GM19239 (cell line): Measurements from ENCODE around the gene COG2.

Experiments
- DNase-seq: peaks from one replicate; pipeline ENCODE4 v3.0.0; 2011; ENCODE audit warnings: low spot score; ENCODE audit not compliant: insufficient read length
- FAIRE-seq: peaks from 2 replicates; lab custom pipeline; 2011; peaks lifted over from hg19 to GRCh38; lab: Jason Lieb, UNC

The COG2 gene

GRCh38 chr1:230661976-230662375 lies 19.7 kb downstream of the COG2 start:
- no peak for FAIRE-seq
- no peak for DNase-seq

GRCh38 chr1:230668227-230668626 lies 25.9 kb downstream of the COG2 start:
- DNase-seq, result no peak
- FAIRE-seq, result no peak

- DNase-seq (no peak), FAIRE-seq (no peak)
These were observed 27.3 kb downstream of the COG2 start for GRCh38 chr1:230669543-230669942.

DNA sequence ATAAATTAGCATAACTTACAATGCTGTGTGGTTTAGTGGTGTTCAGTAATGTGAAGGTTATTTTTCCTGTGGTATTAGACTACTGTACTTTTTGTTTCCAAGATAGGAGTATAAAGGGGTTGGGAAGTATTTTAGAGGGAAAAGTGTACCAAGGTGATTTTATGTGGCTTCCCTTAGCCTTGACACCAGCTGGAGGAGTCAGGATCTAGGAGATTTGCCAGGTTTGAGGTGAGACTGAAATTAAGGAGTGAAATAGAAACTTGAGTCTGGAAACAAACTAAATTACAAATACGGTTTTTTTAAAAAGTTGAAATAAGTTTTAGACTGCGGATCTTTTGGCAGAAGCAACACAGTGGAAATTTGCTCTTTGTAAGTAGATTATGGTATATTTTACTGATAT lies 32.3 kb downstream of the COG2 start:
- no peak for DNase-seq
- no peak for FAIRE-seq

- FAIRE-seq (no peak), DNase-seq (no peak)
These were observed 34.9 kb downstream of the COG2 start for GRCh38 chr1:230677200-230677599.

GRCh38 chr1:230679192-230679591 lies 36.9 kb downstream of the COG2 start:
- no peak for DNase-seq
- no peak for FAIRE-seq

GRCh38 chr1:230679825-230680224 lies 37.5 kb downstream of the COG2 start:
- DNase-seq (no peak), FAIRE-seq (no peak)

DNA sequence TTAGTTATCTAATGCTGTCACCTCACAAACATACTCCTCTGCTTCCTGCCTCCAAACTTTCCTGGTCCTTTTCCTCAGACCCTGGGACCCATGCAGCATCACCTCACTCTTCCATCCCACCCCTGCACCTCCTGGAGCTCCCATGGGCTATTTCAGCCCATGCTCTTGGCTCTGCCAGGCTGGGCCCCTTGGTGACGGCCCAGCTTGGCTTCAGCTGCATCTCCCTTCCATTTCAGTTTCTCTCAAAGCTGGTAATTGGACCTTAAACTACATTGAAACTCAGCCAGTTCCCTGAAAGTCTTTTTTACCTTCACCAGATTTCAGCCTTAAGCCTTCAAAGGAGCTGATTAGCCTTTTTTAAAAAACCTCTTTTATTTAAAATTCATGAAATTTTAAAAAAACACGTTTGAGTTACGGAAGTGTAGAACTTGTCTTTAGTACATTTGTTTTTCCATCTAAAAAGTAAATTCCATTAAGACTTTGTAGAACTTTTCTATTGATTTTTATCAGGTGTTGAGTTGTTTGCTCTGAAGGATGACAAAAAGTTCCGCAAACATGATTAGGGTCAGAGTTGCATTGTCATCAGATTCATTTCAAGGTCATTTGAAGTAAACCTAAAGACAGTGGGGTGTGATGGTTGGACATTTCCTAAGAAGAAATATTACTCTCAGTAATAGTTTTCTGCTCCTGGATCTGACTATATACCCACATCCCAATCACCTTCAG lies 38.2 kb downstream of the COG2 start:
- DNase-seq (no peak), FAIRE-seq (no peak)

GRCh38 chr1:230681599-230681998 lies 39.3 kb downstream of the COG2 start:
- FAIRE-seq (no peak), DNase-seq (no peak)

GRCh38 chr1:230682274-230682673 lies 40.0 kb downstream of the COG2 start:
- FAIRE-seq (no peak), DNase-seq (no peak)

DNA sequence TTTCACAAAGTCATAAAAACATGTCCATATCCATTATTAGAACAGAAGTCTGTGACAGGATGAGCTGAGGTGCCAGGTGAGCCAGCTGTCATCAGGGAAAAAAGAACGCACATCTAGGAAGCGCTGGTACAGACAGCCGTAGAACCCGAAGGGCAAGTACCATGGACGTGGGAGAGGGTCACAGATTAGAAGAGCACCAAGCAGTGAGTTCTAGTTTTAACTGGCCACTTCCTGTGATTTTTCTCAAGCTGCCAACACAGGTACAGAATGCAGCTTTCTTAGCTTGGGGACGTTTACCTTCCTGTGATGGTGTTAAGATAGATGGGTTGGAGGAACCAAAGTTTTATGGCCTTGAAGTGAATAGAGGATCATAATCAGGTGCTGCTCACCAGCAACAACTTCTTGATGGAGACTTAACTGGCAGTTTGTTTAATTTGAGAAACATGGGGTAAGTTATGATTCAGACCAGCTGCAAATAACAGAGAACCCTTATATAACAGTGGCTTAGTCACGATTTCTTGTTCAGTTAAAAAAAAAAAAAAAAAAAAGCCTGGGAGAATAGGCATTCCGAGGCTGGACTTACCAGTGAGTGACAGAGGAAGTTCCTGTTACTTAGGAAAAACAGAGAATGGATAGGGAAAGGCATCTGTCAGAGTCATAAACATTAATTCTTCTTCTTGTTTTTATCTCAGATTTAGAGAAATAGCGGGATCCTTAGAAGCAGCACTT lies 40.8 kb downstream of the COG2 start:
- FAIRE-seq, result no peak
- no peak for DNase-seq

DNA sequence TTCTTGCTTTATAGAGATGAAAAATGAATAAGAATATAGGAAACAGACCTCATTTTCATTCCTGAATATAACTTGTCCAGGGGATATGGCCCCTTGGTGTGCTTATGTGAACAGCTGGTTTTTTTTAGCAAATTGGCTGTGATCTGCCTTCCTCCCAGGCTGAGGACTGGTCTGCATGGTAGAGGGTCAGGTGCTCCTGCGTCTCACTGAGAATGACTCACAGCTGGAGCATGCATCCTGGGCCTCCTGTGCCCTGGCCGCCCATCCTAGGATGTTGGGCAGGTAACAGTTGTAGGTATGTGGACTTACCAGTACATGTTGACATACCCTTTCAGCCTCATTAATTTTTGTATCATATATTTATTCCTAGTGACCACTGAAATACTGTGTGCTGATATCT lies 41.9 kb downstream of the COG2 start:
- FAIRE-seq (no peak), DNase-seq (no peak)

DNA sequence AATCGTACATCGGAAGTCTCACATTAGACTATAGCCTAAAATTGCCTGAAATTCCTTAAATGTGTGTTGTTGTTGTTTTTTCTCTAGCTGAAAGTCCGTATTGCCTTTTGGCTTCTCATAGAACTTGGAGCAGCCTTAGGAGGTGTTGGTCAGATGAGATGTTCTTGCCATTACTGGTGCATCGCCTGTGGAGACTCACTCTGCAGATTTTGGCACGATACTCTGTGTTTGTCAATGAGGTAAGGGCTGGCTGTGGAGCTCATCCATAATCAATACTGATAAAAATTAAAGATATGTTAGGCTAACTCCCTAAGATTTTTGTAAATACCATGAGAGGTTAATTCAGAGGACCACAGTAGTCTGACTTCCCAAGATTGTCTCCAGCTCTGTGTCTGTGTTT lies 42.7 kb downstream of the COG2 start:
- FAIRE-seq (no peak), DNase-seq (no peak)

- FAIRE-seq (no peak), DNase-seq (no peak)
These were observed 44.5 kb downstream of the COG2 start for GRCh38 chr1:230686747-230687146.

- DNase-seq, result no peak
- no peak for FAIRE-seq
These were observed 47.8 kb downstream of the COG2 start for GRCh38 chr1:230690101-230690500.

- no peak for DNase-seq
- FAIRE-seq, result no peak
These were observed 49.3 kb downstream of the COG2 start for GRCh38 chr1:230691615-230692014.

DNA sequence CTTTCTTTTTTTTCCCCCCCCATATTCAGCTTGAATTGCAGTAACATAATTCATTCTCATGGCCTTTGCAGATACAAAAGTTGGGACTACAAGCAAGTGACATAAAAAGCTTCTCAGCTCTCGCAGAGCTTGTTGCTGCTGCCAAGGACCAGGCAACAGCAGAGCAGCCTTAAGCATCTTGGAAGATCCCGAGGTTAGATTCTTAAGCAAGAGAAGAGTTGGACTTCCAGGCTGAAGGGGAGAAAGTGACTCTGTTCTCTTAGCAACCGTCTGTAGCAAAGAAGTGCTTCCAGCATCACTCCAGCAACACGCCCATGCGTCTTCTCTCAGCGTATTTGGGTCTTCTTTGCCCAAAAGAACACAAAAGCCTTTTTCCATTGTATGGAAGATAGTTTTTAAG lies 50.9 kb downstream of the COG2 start:
- DNase-seq (no peak), FAIRE-seq (no peak)

DNA sequence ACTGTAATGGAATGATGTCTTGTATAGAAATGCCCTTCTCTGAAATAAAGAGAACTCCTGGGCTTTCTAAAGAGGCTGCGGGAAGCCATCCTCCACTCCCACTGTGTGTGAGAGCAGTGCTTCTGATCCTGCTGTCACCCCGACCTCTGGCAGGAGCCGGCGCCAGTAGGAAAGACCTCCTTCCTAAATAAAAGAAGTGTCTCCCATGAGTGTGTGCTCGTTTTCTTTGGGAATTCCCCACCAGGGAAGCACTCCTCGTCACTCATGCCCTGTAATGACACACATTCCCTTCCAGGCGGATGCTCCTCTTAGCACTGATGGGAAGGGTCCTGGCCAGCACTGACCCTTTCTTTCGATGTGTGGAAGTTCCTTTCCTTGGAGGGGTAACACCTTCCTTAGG lies 51.5 kb downstream of the COG2 start:
- DNase-seq, result no peak
- FAIRE-seq, result no peak

DNA sequence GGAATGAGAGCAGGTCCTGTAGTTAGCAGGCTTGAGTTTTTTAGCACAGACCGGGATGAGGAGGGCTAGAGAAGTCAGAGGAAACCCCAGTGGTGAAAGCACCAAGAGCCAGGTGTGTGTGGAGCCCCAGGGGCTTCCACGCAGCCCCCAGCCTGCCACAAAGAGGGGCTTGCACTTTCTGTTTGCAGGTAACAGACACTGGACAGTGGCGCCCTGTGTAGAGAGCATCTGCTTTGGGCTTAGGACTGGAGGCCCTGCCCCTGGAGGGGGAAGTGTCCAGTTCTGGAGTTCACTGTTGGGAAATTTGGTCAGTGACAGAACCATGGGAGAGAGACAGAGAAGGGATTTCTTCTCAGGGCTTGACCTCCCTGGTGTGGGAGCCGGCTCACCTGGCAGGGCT lies 52.2 kb downstream of the COG2 start:
- FAIRE-seq, result no peak
- no peak for DNase-seq

- FAIRE-seq (no peak), DNase-seq (no peak)
These were observed 52.7 kb downstream of the COG2 start for GRCh38 chr1:230694991-230695390.

DNA sequence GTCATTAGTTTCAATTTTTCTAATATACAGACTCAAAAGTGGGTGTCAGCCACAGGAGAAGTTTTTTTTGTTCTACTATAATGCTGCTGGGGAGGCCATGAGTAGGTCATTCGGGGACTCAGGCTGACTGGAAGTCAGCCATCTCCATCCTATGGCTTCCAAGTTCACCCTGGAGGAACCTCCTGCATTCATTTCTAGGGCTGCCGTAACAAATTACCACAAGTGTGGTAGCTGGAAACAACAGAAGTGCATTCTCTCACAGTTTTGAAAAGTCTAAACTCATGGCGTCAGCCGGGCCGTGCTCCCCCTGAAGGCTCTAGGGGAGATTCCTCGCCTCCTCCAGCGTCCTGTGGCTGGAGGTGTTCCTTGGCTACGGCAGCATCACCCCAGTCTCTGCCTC lies 53.9 kb downstream of the COG2 start:
- DNase-seq (no peak), FAIRE-seq (no peak)
